Right forelimb (tissue), 1 donor: ENCODE results near the gene C15orf40.

Experiments
- DNase-seq: peaks from one replicate; pipeline ENCODE4 v3.0.0-alpha.2; 2018

The C15orf40 gene

GRCh38 chr15:82992436-82992998 lies 18.9 kb downstream of the C15orf40 start:
- no peak for DNase-seq

GRCh38 chr15:82986442-82986780 lies 25.0 kb downstream of the C15orf40 start:
- DNase-seq = no peak

- DNase-seq = peak; percentile 94
These were observed 25.6 kb downstream of the C15orf40 start, which contains the start of gene RAMAC for GRCh38 chr15:82985688-82986441. Gene RAMAC (plus strand): TSS chr15:82986210. CDS start chr15:82989019, 2,809 bp downstream.

GRCh38 chr15:82980981-82981380 lies 30.5 kb downstream of the C15orf40 start:
- no peak for DNase-seq

- DNase-seq = no peak
These were observed 31.7 kb downstream of the C15orf40 start for GRCh38 chr15:82979726-82980125.

- DNase-seq = no peak
These were observed 33.0 kb downstream of the C15orf40 start for GRCh38 chr15:82978438-82978837.

- DNase-seq = no peak
These were observed 34.4 kb downstream of the C15orf40 start for GRCh38 chr15:82977076-82977475.

GRCh38 chr15:82972990-82973389 lies 38.4 kb downstream of the C15orf40 start:
- DNase-seq = no peak

GRCh38 chr15:82971218-82971984 lies 40.0 kb downstream of the C15orf40 start:
- DNase-seq = no peak

- no peak for DNase-seq
These were observed 40.7 kb downstream of the C15orf40 start for GRCh38 chr15:82970696-82971095.

GRCh38 chr15:82970078-82970686 lies 41.3 kb downstream of the C15orf40 start:
- no peak for DNase-seq

GRCh38 chr15:82969353-82969752 lies 42.1 kb downstream of the C15orf40 start:
- DNase-seq = no peak

GRCh38 chr15:82968066-82968465 lies 43.4 kb downstream of the C15orf40 start:
- no peak for DNase-seq

GRCh38 chr15:82966671-82967071 lies 44.8 kb downstream of the C15orf40 start:
- DNase-seq = no peak

GRCh38 chr15:82964890-82965289 lies 46.5 kb downstream of the C15orf40 start:
- no peak for DNase-seq

- DNase-seq = no peak
These were observed 47.7 kb downstream of the C15orf40 start for GRCh38 chr15:82963471-82964341.

- DNase-seq = no peak
These were observed 50.7 kb downstream of the C15orf40 start for GRCh38 chr15:82960766-82961165.

GRCh38 chr15:82959423-82959822 lies 52.0 kb downstream of the C15orf40 start:
- DNase-seq = no peak

- no peak for DNase-seq
These were observed 52.8 kb downstream of the C15orf40 start for GRCh38 chr15:82958638-82959037.

- DNase-seq = peak; percentile 54
These were observed 59.0 kb downstream of the C15orf40 start, which contains the start of gene HOMER2 for GRCh38 chr15:82952158-82953081. Gene HOMER2 (minus strand): TSS chr15:82952720. CDS start chr15:82952535, 185 bp downstream.
